Coronary artery (tissue), 2 donors: ENCODE results near the gene ZNFX1.

Experiments
- DNase-seq: peaks from one replicate; pipeline ENCODE4 v3.0.0-alpha.2; 2017; ENCODE audit warnings: low spot score
- H3K27ac ChIP-seq, 2 donors: fragments of 200-600 bp; sonication (generic); one replicate each; pipeline ENCODE4 v1.5.1; 2016 to 2019
- H3K4me3 ChIP-seq: fragments of 200-600 bp; sonication (generic); 2 replicates; pipeline ENCODE4 v1.5.1; 2016; ENCODE audit warnings: mild to moderate bottlenecking, moderate library complexity
- TF ChIP-seq, protein P1 (sequence below): fragments of 200-600 bp; sonication (generic); IDR thresholded peaks from one replicate; pipeline ENCODE4 v1.5.1; 2019; ENCODE audit warnings: antibody characterized with exemption

ZNFX1 gene

DNA sequence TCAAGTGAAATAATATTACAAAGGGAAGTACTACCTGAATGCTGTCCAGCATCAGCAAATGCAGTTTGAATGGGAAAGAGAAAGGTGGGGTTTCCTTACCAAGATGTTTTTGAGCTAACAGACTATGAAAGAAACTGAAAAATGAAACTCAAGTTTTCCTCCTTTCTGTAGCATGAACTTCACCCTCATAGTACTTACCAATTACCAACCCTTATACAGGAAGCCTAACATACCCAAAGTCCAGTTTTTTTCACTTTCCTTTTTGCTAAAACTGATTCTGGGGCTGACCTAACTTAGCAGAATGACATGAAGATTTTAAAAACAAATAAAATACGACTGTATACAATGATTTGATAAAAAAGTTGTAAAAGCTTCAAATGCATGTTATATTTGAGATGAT, 5.2 kb downstream of the ZNFX1 start:
- Histone ChIP-seq H3K27ac (no peak overlapping the region), H3K4me3 (no peak overlapping the region)
- TF ChIP-seq, protein P1, sequence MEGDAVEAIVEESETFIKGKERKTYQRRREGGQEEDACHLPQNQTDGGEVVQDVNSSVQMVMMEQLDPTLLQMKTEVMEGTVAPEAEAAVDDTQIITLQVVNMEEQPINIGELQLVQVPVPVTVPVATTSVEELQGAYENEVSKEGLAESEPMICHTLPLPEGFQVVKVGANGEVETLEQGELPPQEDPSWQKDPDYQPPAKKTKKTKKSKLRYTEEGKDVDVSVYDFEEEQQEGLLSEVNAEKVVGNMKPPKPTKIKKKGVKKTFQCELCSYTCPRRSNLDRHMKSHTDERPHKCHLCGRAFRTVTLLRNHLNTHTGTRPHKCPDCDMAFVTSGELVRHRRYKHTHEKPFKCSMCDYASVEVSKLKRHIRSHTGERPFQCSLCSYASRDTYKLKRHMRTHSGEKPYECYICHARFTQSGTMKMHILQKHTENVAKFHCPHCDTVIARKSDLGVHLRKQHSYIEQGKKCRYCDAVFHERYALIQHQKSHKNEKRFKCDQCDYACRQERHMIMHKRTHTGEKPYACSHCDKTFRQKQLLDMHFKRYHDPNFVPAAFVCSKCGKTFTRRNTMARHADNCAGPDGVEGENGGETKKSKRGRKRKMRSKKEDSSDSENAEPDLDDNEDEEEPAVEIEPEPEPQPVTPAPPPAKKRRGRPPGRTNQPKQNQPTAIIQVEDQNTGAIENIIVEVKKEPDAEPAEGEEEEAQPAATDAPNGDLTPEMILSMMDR = no peak
- no peak for DNase-seq

GRCh38 chr20:49270736-49271135, 7.1 kb downstream of the ZNFX1 start:
- H3K4me3 ChIP-seq = peak overlapping the region; percentile 56
- no peak for DNase-seq

DNA sequence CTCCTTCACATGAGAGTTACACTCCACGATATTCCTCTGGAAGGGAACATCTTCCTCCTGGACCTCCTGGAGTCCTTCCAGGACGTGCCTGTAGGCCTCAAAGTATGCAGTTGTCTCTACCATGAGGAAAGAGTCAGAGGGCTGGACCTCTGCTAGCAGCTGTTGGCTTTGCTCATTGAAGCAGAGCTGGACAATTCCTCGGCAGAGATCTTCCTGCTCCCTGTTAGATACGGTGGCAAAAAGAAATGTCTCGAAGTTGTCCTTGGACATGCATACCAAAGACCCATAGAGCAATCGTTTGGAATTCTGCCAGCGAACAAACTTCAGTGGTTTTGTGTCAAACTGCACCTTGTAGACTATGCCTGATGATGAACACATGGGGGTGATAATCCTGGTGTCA, 7.7 kb downstream of the ZNFX1 start:
- Histone ChIP-seq H3K27ac (no peak overlapping the region), H3K4me3 (peak overlapping the region; percentile 56)
- TF ChIP-seq, protein P1 = no peak
- no peak for DNase-seq

More at GRCh38 chr20:49270736-49271135, 7.1 kb downstream of the ZNFX1 start:
- TF ChIP-seq, protein P1 = no peak
- no peak overlapping the region for H3K27ac ChIP-seq

DNA sequence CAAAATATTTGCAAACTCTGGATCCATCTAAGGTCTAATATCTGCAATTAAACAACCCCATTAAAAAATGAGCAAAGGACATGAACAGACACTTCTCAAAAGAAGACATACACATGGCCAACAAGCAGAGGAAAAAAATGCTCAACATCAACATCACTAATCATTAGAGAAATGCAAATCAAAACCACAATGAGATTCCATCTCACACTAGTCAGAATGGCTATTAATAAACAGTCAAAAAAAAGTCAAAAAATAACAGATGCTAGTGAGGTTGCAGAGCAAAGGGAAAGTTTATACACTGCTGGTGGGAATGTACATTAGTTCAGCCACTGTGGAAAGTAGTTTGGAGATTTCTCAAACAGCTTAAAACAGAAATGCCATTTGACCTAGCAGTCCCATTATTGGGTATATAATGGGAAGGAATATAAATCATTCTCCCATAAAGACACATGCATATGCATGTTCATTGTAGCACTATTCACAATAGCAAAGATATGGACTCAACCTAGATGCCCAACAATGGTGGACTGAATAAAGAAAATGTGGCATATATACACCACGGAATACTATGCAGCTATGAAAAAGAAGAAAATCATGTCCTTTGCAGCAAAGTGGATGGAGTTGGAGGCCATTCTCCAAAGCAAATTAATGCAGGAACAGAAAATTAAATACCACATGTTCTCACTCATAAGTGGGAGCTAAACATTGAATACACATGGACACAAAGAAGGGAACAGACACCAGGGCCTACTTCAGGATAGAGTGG, 9.1 kb downstream of the ZNFX1 start:
- TF ChIP-seq, protein P1 = no peak
- no peak for DNase-seq
- Histone ChIP-seq H3K27ac (no peak overlapping the region), H3K4me3 (peak overlapping the region; percentile 56)

DNA sequence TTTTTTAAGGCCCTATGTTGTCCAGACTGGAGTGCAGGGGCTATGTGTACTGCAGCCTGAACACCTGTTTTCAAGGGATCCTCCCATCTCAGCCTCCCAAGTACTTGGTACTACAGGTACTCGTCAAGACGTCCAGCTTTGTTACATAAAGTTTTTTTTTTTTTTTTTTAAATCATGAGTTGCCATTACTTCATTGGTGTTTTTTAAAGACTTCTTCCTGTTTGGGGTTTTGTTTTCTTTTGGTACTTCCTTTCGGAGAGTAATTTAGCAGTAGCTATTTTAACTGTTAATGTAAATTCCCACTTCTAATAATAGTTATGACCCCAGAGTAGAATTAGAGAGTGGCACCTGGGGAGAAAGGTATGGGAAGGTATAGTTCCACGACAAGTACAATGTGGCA, 10.5 kb downstream of the ZNFX1 start:
- TF ChIP-seq, protein P1 = no peak
- Histone ChIP-seq H3K27ac (peak overlapping the region in 1 of 2 donors; percentile 23), H3K4me3 (peak overlapping the region; percentile 35)
- no peak for DNase-seq

DNA sequence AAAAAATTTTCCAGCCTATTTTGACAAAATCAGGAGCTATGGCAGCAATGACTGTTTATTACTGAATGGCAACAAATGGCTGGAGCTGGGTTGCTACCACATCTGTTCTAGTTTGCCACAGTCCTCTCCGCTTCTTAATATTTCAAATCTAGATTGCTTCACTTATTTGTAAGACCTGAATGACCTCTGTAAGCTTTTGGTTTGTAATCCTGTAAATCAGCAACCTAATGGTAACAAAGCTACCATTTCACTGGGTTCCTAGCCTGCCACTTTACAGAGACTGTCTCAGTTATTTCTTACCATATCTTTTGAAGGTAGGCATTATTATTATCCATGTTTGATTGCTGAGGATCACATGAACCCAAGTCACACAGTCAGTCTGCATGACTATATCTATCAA, 15.4 kb downstream of the ZNFX1 start:
- Histone ChIP-seq H3K4me3 (no peak overlapping the region), H3K27ac (no peak overlapping the region)
- DNase-seq = no peak
- TF ChIP-seq, protein P1 = no peak

DNA sequence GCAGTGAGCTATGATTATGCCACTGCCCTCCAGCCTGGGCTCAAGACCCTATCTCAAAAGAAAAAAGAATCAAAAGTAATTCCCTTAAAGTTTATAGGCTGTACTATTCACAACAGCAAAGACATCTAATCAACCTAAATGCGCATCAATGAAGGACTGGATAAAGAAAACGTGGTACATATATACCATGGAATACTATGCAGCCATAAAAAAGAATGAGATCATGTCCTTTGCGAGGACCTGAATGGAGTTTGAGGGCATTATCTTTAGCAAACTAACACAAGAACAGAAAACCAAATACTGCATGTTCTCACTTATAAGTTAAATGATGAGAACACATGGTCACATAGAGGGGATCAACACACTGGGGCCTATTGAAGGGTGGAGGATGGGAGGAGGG, 16.7 kb downstream of the ZNFX1 start:
- TF ChIP-seq, protein P1 = no peak
- no peak for DNase-seq
- Histone ChIP-seq H3K27ac (no peak overlapping the region), H3K4me3 (no peak overlapping the region)
